Activated CD8-positive, alpha-beta T cell treated with anti-CD3 and anti-CD28 coated beads, Interleukin-2, amount 10 ng/mL, durations not matched to agents 7 days and 5 days (primary cell): ENCODE results near the gene MACROD2. TPM values are rescaled to one million over a fixed set of nuclear protein-coding genes. Genes with fewer than 3 reads are reported as not detected.

ENCODE experiments used
- ATAC-seq: fragments of 150-1000 bp; cut with Tn5 transposase; one replicate; pipeline ENCODE4 v1.10.0; 2021; ENCODE audit warnings: moderate library complexity
- CTCF ChIA-PET: fragments of 350-600 bp; sonication (Branson Sonifier 250); formaldehyde crosslinking; loops from one replicate; lab custom pipeline; 2021; ENCODE audit warnings: antibody characterized with exemption; lab: Charles Lee
- POLR2A ChIA-PET: fragments of 350-600 bp; sonication (Branson Sonifier 250); formaldehyde crosslinking; loops from one replicate; lab custom pipeline; 2021; ENCODE audit warnings: antibody characterized with exemption; lab: Charles Lee
- DNase-seq: peaks from one replicate; pipeline ENCODE4 v3.0.0-alpha.2; 2020
- H3K27ac Mint-ChIP-seq: one replicate; pipeline ENCODE4 v1.8.0; 2021; ENCODE audit warnings: mild to moderate bottlenecking, mixed read lengths
- H3K27me3 Mint-ChIP-seq: one replicate; pipeline ENCODE4 v1.8.0; 2021; ENCODE audit warnings: low read depth, mixed read lengths
- H3K36me3 Mint-ChIP-seq: one replicate; pipeline ENCODE4 v1.8.0; 2021; ENCODE audit warnings: low read depth, mixed read lengths
- H3K4me1 Mint-ChIP-seq: one replicate; pipeline ENCODE4 v1.8.0; 2021; ENCODE audit warnings: low read depth, mixed read lengths
- H3K4me3 Mint-ChIP-seq: one replicate; pipeline ENCODE4 v1.8.0; 2021; ENCODE audit warnings: mild to moderate bottlenecking, mixed read lengths
- H3K9me3 Mint-ChIP-seq: one replicate; pipeline ENCODE4 v1.8.0; 2022; ENCODE audit warnings: mixed read lengths; ENCODE audit not compliant: insufficient read depth
- total RNA-seq, 2 experiments: library from RNA; stranded (reverse); gene quantifications; one replicate each; pipeline ENCODE4 v1.2.3, GENCODE V29; 2021

MACROD2 gene
- total RNA-seq, 2 experiments from 2014 or later: 0.08 TPM; not detected in 1

- H3K4me3 Mint-ChIP-seq: no peak overlapping the region
- ATAC-seq (no peak), DNase-seq (no peak)
- no peak overlapping the region for H3K27ac Mint-ChIP-seq
- ChIA-PET POLR2A (no interaction called here), CTCF (no interaction called here)
- no peaks in the 10 kb centered on the region for H3K36me3 Mint-ChIP-seq
- no peaks in the 10 kb centered on the region for H3K27me3 Mint-ChIP-seq
- no peaks in the 10 kb centered on the region for H3K4me1 Mint-ChIP-seq
- H3K9me3 Mint-ChIP-seq: peaks cover 4% of the 10 kb centered on the region
These were observed 1051.7 kb downstream of the MACROD2 start for GRCh38 chr20:15047042-15047441.

GRCh38 chr20:15047601-15048000 lies 1052.3 kb downstream of the MACROD2 start:
- H3K4me3 Mint-ChIP-seq: no peak overlapping the region
- H3K9me3 Mint-ChIP-seq: peaks cover 7% of the 10 kb centered on the region
- CTCF ChIA-PET: no interaction called here
- no peaks in the 10 kb centered on the region for H3K27me3 Mint-ChIP-seq
- no peaks in the 10 kb centered on the region for H3K4me1 Mint-ChIP-seq
- DNase-seq (no peak), ATAC-seq (no peak)
- no peaks in the 10 kb centered on the region for H3K36me3 Mint-ChIP-seq
- H3K27ac Mint-ChIP-seq: no peak overlapping the region
- POLR2A ChIA-PET: no interaction called here

- DNase-seq (no peak), ATAC-seq (no peak)
- Mint-ChIP-seq H3K27ac (no peak overlapping the region), H3K27me3 (no peaks in the 10 kb centered on the region), H3K4me3 (no peak overlapping the region), H3K9me3 (peaks cover 4% of the 10 kb centered on the region), H3K36me3 (no peaks in the 10 kb centered on the region), H3K4me1 (no peaks in the 10 kb centered on the region)
- POLR2A ChIA-PET: no interaction called here
- CTCF ChIA-PET: no interaction called here
These were observed 1060.9 kb downstream of the MACROD2 start for GRCh38 chr20:15056246-15056645.

- DNase-seq (no peak), ATAC-seq (no peak)
- ChIA-PET POLR2A (no interaction called here), CTCF (no interaction called here)
- Mint-ChIP-seq H3K4me1 (no peaks in the 10 kb centered on the region), H3K27me3 (no peaks in the 10 kb centered on the region), H3K27ac (no peak overlapping the region), H3K4me3 (no peak overlapping the region), H3K9me3 (no peaks in the 10 kb centered on the region), H3K36me3 (no peaks in the 10 kb centered on the region)
These were observed 1063.5 kb downstream of the MACROD2 start for GRCh38 chr20:15058841-15059240.

- Mint-ChIP-seq H3K36me3 (no peaks in the 10 kb centered on the region), H3K4me3 (no peak overlapping the region), H3K9me3 (no peaks in the 10 kb centered on the region), H3K4me1 (no peaks in the 10 kb centered on the region), H3K27me3 (no peaks in the 10 kb centered on the region), H3K27ac (no peak overlapping the region)
- ChIA-PET CTCF (no interaction called here), POLR2A (no interaction called here)
- DNase-seq (no peak), ATAC-seq (no peak)
These were observed 1064.1 kb downstream of the MACROD2 start for GRCh38 chr20:15059438-15059837.

GRCh38 chr20:15060265-15061060 lies 1065.1 kb downstream of the MACROD2 start:
- ATAC-seq (no peak), DNase-seq (no peak)
- Mint-ChIP-seq H3K36me3 (no peaks in the 10 kb centered on the region), H3K4me1 (no peaks in the 10 kb centered on the region), H3K4me3 (no peak overlapping the region), H3K27me3 (no peaks in the 10 kb centered on the region), H3K9me3 (no peaks in the 10 kb centered on the region), H3K27ac (no peak overlapping the region)
- POLR2A ChIA-PET: no interaction called here
- CTCF ChIA-PET: no interaction called here

- Mint-ChIP-seq H3K27ac (no peak overlapping the region), H3K4me3 (no peak overlapping the region), H3K27me3 (no peaks in the 10 kb centered on the region), H3K9me3 (no peaks in the 10 kb centered on the region), H3K4me1 (no peaks in the 10 kb centered on the region), H3K36me3 (no peaks in the 10 kb centered on the region)
- CTCF ChIA-PET: no interaction called here
- no peak for ATAC-seq
- DNase-seq: no peak
- POLR2A ChIA-PET: no interaction called here
These were observed 1065.7 kb downstream of the MACROD2 start for GRCh38 chr20:15061061-15061430.

GRCh38 chr20:15061955-15062354 lies 1066.6 kb downstream of the MACROD2 start:
- ChIA-PET POLR2A (no interaction called here), CTCF (no interaction called here)
- DNase-seq: no peak
- Mint-ChIP-seq H3K9me3 (no peaks in the 10 kb centered on the region), H3K27me3 (no peaks in the 10 kb centered on the region), H3K36me3 (no peaks in the 10 kb centered on the region), H3K27ac (no peak overlapping the region), H3K4me1 (no peaks in the 10 kb centered on the region), H3K4me3 (no peak overlapping the region)
- ATAC-seq: no peak

GRCh38 chr20:15063081-15063480 lies 1067.8 kb downstream of the MACROD2 start:
- no peak for ATAC-seq
- Mint-ChIP-seq H3K36me3 (no peaks in the 10 kb centered on the region), H3K27ac (no peak overlapping the region), H3K4me1 (no peaks in the 10 kb centered on the region), H3K9me3 (no peaks in the 10 kb centered on the region), H3K4me3 (no peak overlapping the region), H3K27me3 (no peaks in the 10 kb centered on the region)
- CTCF ChIA-PET: no interaction called here
- DNase-seq: no peak
- POLR2A ChIA-PET: no interaction called here

- Mint-ChIP-seq H3K27ac (no peak overlapping the region), H3K27me3 (no peaks in the 10 kb centered on the region), H3K9me3 (no peaks in the 10 kb centered on the region), H3K4me1 (no peaks in the 10 kb centered on the region), H3K36me3 (no peaks in the 10 kb centered on the region), H3K4me3 (no peak overlapping the region)
- ChIA-PET CTCF (no interaction called here), POLR2A (no interaction called here)
- ATAC-seq (no peak), DNase-seq (no peak)
These were observed 1069.4 kb downstream of the MACROD2 start for GRCh38 chr20:15064741-15065140.

GRCh38 chr20:15065794-15066193 lies 1070.5 kb downstream of the MACROD2 start:
- ATAC-seq: no peak
- POLR2A ChIA-PET: no interaction called here

GRCh38 chr20:15068486-15068885 lies 1073.2 kb downstream of the MACROD2 start:
- ATAC-seq: no peak
- DNase-seq: no peak
- H3K27ac Mint-ChIP-seq: no peak overlapping the region
- no peaks in the 10 kb centered on the region for H3K36me3 Mint-ChIP-seq
- no peaks in the 10 kb centered on the region for H3K27me3 Mint-ChIP-seq
- ChIA-PET POLR2A (no interaction called here), CTCF (no interaction called here)
- no peaks in the 10 kb centered on the region for H3K4me1 Mint-ChIP-seq
- H3K9me3 Mint-ChIP-seq: no peaks in the 10 kb centered on the region
- H3K4me3 Mint-ChIP-seq: no peak overlapping the region

More at GRCh38 chr20:15065794-15066193, 1070.5 kb downstream of the MACROD2 start:
- no peak overlapping the region for H3K27ac Mint-ChIP-seq
- H3K4me3 Mint-ChIP-seq: no peak overlapping the region
- no peaks in the 10 kb centered on the region for H3K27me3 Mint-ChIP-seq
- H3K9me3 Mint-ChIP-seq: no peaks in the 10 kb centered on the region
- CTCF ChIA-PET: no interaction called here
- no peaks in the 10 kb centered on the region for H3K36me3 Mint-ChIP-seq
- no peaks in the 10 kb centered on the region for H3K4me1 Mint-ChIP-seq
- DNase-seq: no peak

GRCh38 chr20:15069355-15069754 lies 1074.0 kb downstream of the MACROD2 start:
- POLR2A ChIA-PET: interaction anchor here (0.7 kb wide), 1 partner anchor 1026 kb away, joined by 3 read pairs; no protein-coding TSS in a partner anchor
- H3K36me3 Mint-ChIP-seq: no peaks in the 10 kb centered on the region
- no peak overlapping the region for H3K27ac Mint-ChIP-seq
- CTCF ChIA-PET: no interaction called here
- no peaks in the 10 kb centered on the region for H3K4me1 Mint-ChIP-seq
- H3K4me3 Mint-ChIP-seq: no peak overlapping the region
- DNase-seq (no peak), ATAC-seq (no peak)
- no peaks in the 10 kb centered on the region for H3K9me3 Mint-ChIP-seq
- no peaks in the 10 kb centered on the region for H3K27me3 Mint-ChIP-seq
